ENCODE results near the gene ATP8A1. TPM values are rescaled to one million over a fixed set of nuclear protein-coding genes. Genes with fewer than 3 reads are reported as not detected.

Gene ATP8A1
- total RNA-seq, 2 experiments from 2014 or later, result 20.9 to 21.1 TPM

- Mint-ChIP-seq H3K36me3 (ENCODE audit: low read depth) (peaks cover 4% of the 10 kb centered on the region), H3K27ac (no peak overlapping the region), H3K4me1 (peaks cover 30% of the 10 kb centered on the region), H3K27me3 (no peaks in the 10 kb centered on the region), H3K4me3 (no peak overlapping the region), H3K9me3 (peaks cover 3% of the 10 kb centered on the region)
- ChIA-PET CTCF (interaction anchor here (1.0 to 1.4 kb wide), 4 partner anchors 10 to 27 kb away, joined by 3 to 11 read pairs (median 3); partner anchors contain the start of gene ATP8A1), POLR2A (no interaction called here)
- no peak for DNase-seq
These were observed 10.7 kb downstream of the ATP8A1 start for GRCh38 chr4:42646013-42646784.

- no peaks in the 10 kb centered on the region for H3K9me3 Mint-ChIP-seq
- CTCF ChIA-PET, result interaction anchor here (0.9 to 1.9 kb wide), 3 partner anchors 10 to 16 kb away, joined by 5 to 11 read pairs (median 6); partner anchors contain the start of gene ATP8A1
- no peak for DNase-seq
- no peaks in the 10 kb centered on the region for H3K27me3 Mint-ChIP-seq
- H3K4me3 Mint-ChIP-seq, result no peak overlapping the region
- no peak overlapping the region for H3K27ac Mint-ChIP-seq
- H3K36me3 Mint-ChIP-seq (ENCODE audit: low read depth), result peaks cover 2% of the 10 kb centered on the region
- POLR2A ChIA-PET, result interaction anchor here (0.8 kb wide), 1 partner anchor 12 kb away, joined by 3 read pairs; the partner anchor contains the start of gene ATP8A1
- H3K4me1 Mint-ChIP-seq, result peaks cover 38% of the 10 kb centered on the region
These were observed 12.0 kb downstream of the ATP8A1 start for GRCh38 chr4:42644897-42645296.

DNA sequence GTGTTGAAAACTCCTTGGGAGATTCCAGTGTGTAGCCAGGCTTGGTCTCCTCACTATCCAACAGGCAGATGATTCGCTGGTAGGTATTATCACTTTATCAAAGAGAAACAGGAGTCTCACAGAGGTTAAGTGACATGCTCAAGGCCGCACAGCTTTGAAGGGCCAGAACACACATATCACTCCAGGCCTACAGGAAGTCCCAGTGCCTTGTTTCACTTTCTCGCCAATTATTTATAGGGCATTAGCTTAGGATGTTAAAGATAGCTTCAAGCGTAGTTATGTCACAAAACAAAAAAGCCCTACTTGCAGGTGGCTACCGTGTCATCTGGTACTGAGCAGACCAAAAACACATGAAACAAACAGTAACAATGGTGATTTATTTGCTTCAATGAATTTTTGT lies 13.2 kb downstream of the ATP8A1 start:
- no peak overlapping the region for H3K4me3 Mint-ChIP-seq
- ChIA-PET POLR2A (interaction anchor here (0.6 kb wide), 1 partner anchor 28 kb away, joined by 3 read pairs; no protein-coding TSS in a partner anchor), CTCF (interaction anchor here (1.9 kb wide), 1 partner anchor 15 kb away, joined by 6 read pairs; no protein-coding TSS in a partner anchor)
- H3K27ac Mint-ChIP-seq, result no peak overlapping the region
- no peak for DNase-seq
- H3K9me3 Mint-ChIP-seq, result no peaks in the 10 kb centered on the region
- H3K4me1 Mint-ChIP-seq, result peaks cover 48% of the 10 kb centered on the region
- H3K36me3 Mint-ChIP-seq (ENCODE audit: low read depth), result peaks cover 2% of the 10 kb centered on the region
- H3K27me3 Mint-ChIP-seq, result no peaks in the 10 kb centered on the region

DNA sequence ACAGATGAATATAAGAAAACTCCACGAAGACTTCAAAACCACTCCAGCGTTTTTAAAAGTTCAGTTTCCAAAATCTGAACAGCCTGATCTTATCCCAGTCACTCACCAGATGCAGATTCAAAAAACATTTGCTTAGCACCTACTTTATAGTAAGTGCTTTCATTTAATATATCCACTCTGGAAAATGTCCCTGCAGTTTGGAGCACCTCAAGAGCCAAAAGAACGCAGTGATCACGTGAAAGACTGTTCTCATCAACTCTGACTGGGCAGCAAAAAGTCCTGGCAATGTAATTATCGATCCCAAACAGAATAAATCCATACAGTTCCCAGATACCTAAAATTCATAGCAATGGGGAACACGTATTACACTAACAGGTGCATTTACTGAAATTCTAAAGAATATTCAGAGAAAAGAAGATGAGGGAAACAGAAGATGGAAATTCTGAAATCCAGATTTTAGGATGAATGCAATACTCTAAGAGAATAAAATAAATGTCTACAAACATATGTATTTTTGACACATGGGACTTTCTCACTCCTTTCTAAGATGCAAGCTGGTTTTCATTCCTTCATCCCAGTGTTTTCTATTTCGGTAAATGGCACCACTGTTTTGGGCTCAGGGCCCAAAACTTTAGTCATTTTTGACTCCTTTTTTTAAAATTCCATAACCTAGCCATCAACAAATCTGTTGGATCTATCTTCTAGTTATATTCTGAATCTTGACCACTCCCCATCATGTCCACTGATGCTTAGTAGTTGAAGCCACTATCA lies 13.9 kb downstream of the ATP8A1 start:
- POLR2A ChIA-PET, result no interaction called here
- Mint-ChIP-seq H3K4me3 (no peak overlapping the region), H3K27ac (no peak overlapping the region), H3K27me3 (no peaks in the 10 kb centered on the region), H3K36me3 (ENCODE audit: low read depth) (peaks cover 2% of the 10 kb centered on the region), H3K4me1 (peaks cover 50% of the 10 kb centered on the region), H3K9me3 (no peaks in the 10 kb centered on the region)
- CTCF ChIA-PET, result interaction anchor here (0.8 kb wide), 1 partner anchor 9 kb away, joined by 3 read pairs; no protein-coding TSS in a partner anchor
- DNase-seq, result no peak

GRCh38 chr4:42642101-42642797 lies 14.7 kb downstream of the ATP8A1 start:
- Mint-ChIP-seq H3K4me3 (no peak overlapping the region), H3K36me3 (ENCODE audit: low read depth) (peaks cover 2% of the 10 kb centered on the region), H3K4me1 (peaks cover 50% of the 10 kb centered on the region), H3K9me3 (no peaks in the 10 kb centered on the region), H3K27me3 (no peaks in the 10 kb centered on the region), H3K27ac (no peak overlapping the region)
- POLR2A ChIA-PET, result no interaction called here
- DNase-seq, result no peak
- CTCF ChIA-PET, result interaction anchor here (0.8 to 1.1 kb wide), 2 partner anchors 9 to 29 kb away, joined by 3 read pairs; no protein-coding TSS in a partner anchor

- Mint-ChIP-seq H3K4me3 (no peak overlapping the region), H3K4me1 (peaks cover 50% of the 10 kb centered on the region), H3K27me3 (no peaks in the 10 kb centered on the region), H3K27ac (no peak overlapping the region), H3K9me3 (no peaks in the 10 kb centered on the region), H3K36me3 (ENCODE audit: low read depth) (peaks cover 2% of the 10 kb centered on the region)
- POLR2A ChIA-PET, result no interaction called here
- CTCF ChIA-PET, result interaction anchor here (0.8 to 1.1 kb wide), 2 partner anchors 10 to 28 kb away, joined by 3 read pairs; no protein-coding TSS in a partner anchor
- DNase-seq, result no peak
These were observed 15.2 kb downstream of the ATP8A1 start for GRCh38 chr4:42641656-42642055.

- peaks cover 2% of the 10 kb centered on the region for H3K36me3 Mint-ChIP-seq (ENCODE audit: low read depth)
- DNase-seq, result no peak
- H3K4me1 Mint-ChIP-seq, result peaks cover 50% of the 10 kb centered on the region
- H3K4me3 Mint-ChIP-seq, result no peak overlapping the region
- no peaks in the 10 kb centered on the region for H3K9me3 Mint-ChIP-seq
- POLR2A ChIA-PET, result no interaction called here
- no peak overlapping the region for H3K27ac Mint-ChIP-seq
- H3K27me3 Mint-ChIP-seq, result no peaks in the 10 kb centered on the region
- CTCF ChIA-PET, result interaction anchor here (1.1 kb wide), 1 partner anchor 28 kb away, joined by 3 read pairs; no protein-coding TSS in a partner anchor
These were observed 15.7 kb downstream of the ATP8A1 start for GRCh38 chr4:42641161-42641560.

DNA sequence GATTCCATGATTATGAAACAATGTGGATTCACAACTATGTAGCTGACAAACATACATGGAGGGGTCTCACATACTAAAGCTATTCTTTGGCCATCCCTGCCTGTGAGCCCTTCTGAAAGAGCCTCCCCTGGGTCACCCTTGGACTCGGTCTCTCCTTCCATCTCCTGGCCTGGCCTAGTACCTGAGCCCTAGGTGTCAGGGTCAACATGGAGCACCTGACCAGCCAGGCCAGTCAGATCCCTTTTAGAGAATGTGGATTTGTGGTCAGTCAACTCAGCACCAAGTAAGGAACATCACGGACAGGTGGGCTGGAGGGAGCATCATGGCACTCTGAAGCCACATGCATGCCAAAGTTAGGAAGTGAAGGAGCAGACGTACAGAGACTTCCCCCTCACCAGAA lies 16.3 kb downstream of the ATP8A1 start:
- POLR2A ChIA-PET, result interaction anchor here (0.6 kb wide), 1 partner anchor 20 kb away, joined by 4 read pairs; no protein-coding TSS in a partner anchor
- Mint-ChIP-seq H3K4me1 (peaks cover 48% of the 10 kb centered on the region), H3K27me3 (no peaks in the 10 kb centered on the region), H3K36me3 (ENCODE audit: low read depth) (peaks cover 2% of the 10 kb centered on the region), H3K4me3 (no peak overlapping the region), H3K9me3 (no peaks in the 10 kb centered on the region), H3K27ac (no peak overlapping the region)
- CTCF ChIA-PET, result no interaction called here
- DNase-seq, result no peak

- ChIA-PET CTCF (interaction anchor here (1.2 kb wide), 1 partner anchor 11 kb away, joined by 3 read pairs; no protein-coding TSS in a partner anchor), POLR2A (no interaction called here)
- H3K4me1 Mint-ChIP-seq, result peaks cover 46% of the 10 kb centered on the region
- no peaks in the 10 kb centered on the region for H3K9me3 Mint-ChIP-seq
- no peak overlapping the region for H3K4me3 Mint-ChIP-seq
- no peaks in the 10 kb centered on the region for H3K27me3 Mint-ChIP-seq
- H3K36me3 Mint-ChIP-seq (ENCODE audit: low read depth), result peaks cover 2% of the 10 kb centered on the region
- DNase-seq, result no peak
- H3K27ac Mint-ChIP-seq, result no peak overlapping the region
These were observed 17.9 kb downstream of the ATP8A1 start for GRCh38 chr4:42638993-42639392.

GRCh38 chr4:42638321-42638720 lies 18.6 kb downstream of the ATP8A1 start:
- CTCF ChIA-PET, result no interaction called here
- Mint-ChIP-seq H3K4me1 (peaks cover 45% of the 10 kb centered on the region), H3K27ac (no peak overlapping the region), H3K27me3 (no peaks in the 10 kb centered on the region), H3K4me3 (no peak overlapping the region), H3K36me3 (ENCODE audit: low read depth) (peaks cover 2% of the 10 kb centered on the region), H3K9me3 (no peaks in the 10 kb centered on the region)
- POLR2A ChIA-PET, result interaction anchor here (0.6 kb wide), 1 partner anchor 58 kb away, joined by 6 read pairs; no protein-coding TSS in a partner anchor
- DNase-seq, result no peak

- ChIA-PET POLR2A (no interaction called here), CTCF (interaction anchor here (1.1 to 2.4 kb wide), 2 partner anchors 11 to 19 kb away, joined by 5 read pairs; partner anchors contain the start of gene ATP8A1)
- H3K4me3 Mint-ChIP-seq, result no peak overlapping the region
- H3K27ac Mint-ChIP-seq, result no peak overlapping the region
- H3K36me3 Mint-ChIP-seq (ENCODE audit: low read depth), result peaks cover 2% of the 10 kb centered on the region
- DNase-seq, result no peak
- H3K4me1 Mint-ChIP-seq, result peaks cover 43% of the 10 kb centered on the region
- no peaks in the 10 kb centered on the region for H3K27me3 Mint-ChIP-seq
- no peaks in the 10 kb centered on the region for H3K9me3 Mint-ChIP-seq
These were observed 19.0 kb downstream of the ATP8A1 start for GRCh38 chr4:42637867-42638266.

DNA sequence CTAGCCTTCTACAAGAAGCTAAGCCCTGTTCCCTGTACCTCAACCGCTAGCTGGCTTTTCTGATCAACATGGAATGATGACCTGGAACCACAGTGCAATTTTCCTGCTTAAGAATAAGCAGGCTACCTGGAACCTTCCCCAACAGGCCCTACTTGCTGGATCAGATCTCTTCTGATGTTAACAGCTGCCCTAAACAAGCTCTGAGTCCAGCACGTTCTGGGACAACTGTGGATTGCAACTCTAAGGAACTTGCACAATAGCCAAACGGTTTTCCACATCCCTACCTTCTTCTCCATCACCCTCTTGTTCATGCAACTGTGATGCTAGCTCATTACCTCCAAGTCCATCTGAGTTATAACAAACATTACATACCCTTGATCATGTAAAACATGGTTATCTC lies 19.8 kb downstream of the ATP8A1 start:
- no peak for DNase-seq
- Mint-ChIP-seq H3K9me3 (no peaks in the 10 kb centered on the region), H3K4me3 (no peak overlapping the region), H3K4me1 (peaks cover 35% of the 10 kb centered on the region), H3K27me3 (no peaks in the 10 kb centered on the region), H3K27ac (no peak overlapping the region), H3K36me3 (ENCODE audit: low read depth) (peaks cover 2% of the 10 kb centered on the region)
- CTCF ChIA-PET, result interaction anchor here (1.0 to 2.4 kb wide), 4 partner anchors 9 to 19 kb away, joined by 3 to 5 read pairs (median 4); partner anchors contain the start of gene ATP8A1
- POLR2A ChIA-PET, result no interaction called here

Measured in activated CD4-positive, alpha-beta T cell treated with anti-CD3 and anti-CD28 coated beads, Interleukin-2, amount 10 ng/mL, durations not matched to agents 7 days and 5 days (primary cell).